GM18517 (cell line): ENCODE measurements around the gene CLHC1.
"Not testable (repeated sequence)": the region's sequence is repeated elsewhere in the genome, so short reads cannot be mapped to it uniquely, and the experiment has no call there.

ENCODE experiments used
- ATAC-seq: cut with Tn5 transposase; IDR thresholded peaks from one replicate; pipeline ENCODE4 v1.9.1; 2021; ENCODE audit warnings: mild to moderate bottlenecking, moderate library complexity; ENCODE audit not compliant: unreplicated experiment

CLHC1 gene

GRCh38 chr2:55232084-55232862 lies at the start of gene CLHC1, which contains the start of gene RPS27A:
CLHC1 (minus strand) TSS chr2:55232293; CDS start chr2:55222411, 9,882 bp downstream.
RPS27A (plus strand) TSS chr2:55232688; CDS start chr2:55232825, 137 bp downstream.
- peak; percentile 91 for ATAC-seq

- not testable (repeated sequence) for ATAC-seq
Observed at GRCh38 chr2:55280851-55281546, 48.9 kb upstream of the CLHC1 start.

GRCh38 chr2:55279859-55280424 lies 47.8 kb upstream of the CLHC1 start:
- not testable (repeated sequence) for ATAC-seq

- ATAC-seq: not testable (repeated sequence)
Observed at GRCh38 chr2:55279214-55279835, 47.2 kb upstream of the CLHC1 start.

- ATAC-seq: no peak
Observed at GRCh38 chr2:55277310-55277709, 45.2 kb upstream of the CLHC1 start.

- ATAC-seq: not testable (repeated sequence)
Observed at GRCh38 chr2:55274346-55274745, 42.3 kb upstream of the CLHC1 start.

- ATAC-seq: no peak
Observed at GRCh38 chr2:55269645-55269990, 37.5 kb upstream of the CLHC1 start.

- peak; percentile 94 for ATAC-seq
Observed at GRCh38 chr2:55268907-55269644, 37.0 kb upstream of the CLHC1 start, which contains the start of gene MTIF2. MTIF2 (minus strand) TSS chr2:55269231; CDS start chr2:55263858, 5,373 bp downstream.

GRCh38 chr2:55268288-55268906 lies 36.3 kb upstream of the CLHC1 start:
- ATAC-seq: no peak

GRCh38 chr2:55259586-55259985 lies 27.5 kb upstream of the CLHC1 start:
- not testable (repeated sequence) for ATAC-seq

GRCh38 chr2:55252832-55253231 lies 20.7 kb upstream of the CLHC1 start:
- ATAC-seq: no peak

GRCh38 chr2:55247025-55247424 lies 14.9 kb upstream of the CLHC1 start:
- no peak for ATAC-seq

- ATAC-seq: no peak
Observed at GRCh38 chr2:55245411-55245810, 13.3 kb upstream of the CLHC1 start.

- no peak for ATAC-seq
Observed at GRCh38 chr2:55242617-55243016, 10.5 kb upstream of the CLHC1 start.

- not testable (repeated sequence) for ATAC-seq
Observed at GRCh38 chr2:55241582-55241981, 9.5 kb upstream of the CLHC1 start.

GRCh38 chr2:55239656-55240222 lies 7.6 kb upstream of the CLHC1 start:
- no peak for ATAC-seq

- ATAC-seq: no peak
Observed at GRCh38 chr2:55236992-55237543, 5.0 kb upstream of the CLHC1 start.

- no peak for ATAC-seq
Observed at GRCh38 chr2:55235724-55236538, 3.8 kb upstream of the CLHC1 start.

- ATAC-seq: no peak
Observed at GRCh38 chr2:55233658-55233940, 1.5 kb upstream of the CLHC1 start.
